Hepatocyte (in vitro differentiated cells): ENCODE data around the gene CD248. TPM values are rescaled to one million over a fixed set of nuclear protein-coding genes. Genes with fewer than 3 reads are reported as not detected.

ENCODE experiments used
- DNase-seq: peaks from one replicate; pipeline ENCODE4 v3.0.0-alpha.2; 2016; ENCODE audit warnings: low spot score
- H2AFZ ChIP-seq: fragments of 200-600 bp; sonication (generic); 2 replicates; pipeline ENCODE4 v1.6.0; 2016; ENCODE audit warnings: antibody characterized with exemption, mild to moderate bottlenecking
- H3K27ac ChIP-seq: fragments of 200-600 bp; sonication (generic); 2 replicates; pipeline ENCODE4 v1.5.1; 2016; ENCODE audit warnings: mild to moderate bottlenecking
- H3K27me3 ChIP-seq: fragments of 200-600 bp; sonication (generic); 2 replicates; pipeline ENCODE4 v1.6.1; 2016
- H3K36me3 ChIP-seq: fragments of 200-600 bp; sonication (generic); replicated peaks from 2 replicates; pipeline ENCODE4 v1.5.1; 2016; ENCODE audit warnings: low read depth; ENCODE audit not compliant: insufficient read depth
- H3K4me1 ChIP-seq: fragments of 200-600 bp; sonication (generic); 2 replicates; pipeline ENCODE4 v1.5.1; 2016; ENCODE audit warnings: mild to moderate bottlenecking, moderate library complexity; ENCODE audit not compliant: insufficient read depth
- H3K4me2 ChIP-seq: fragments of 200-600 bp; sonication (generic); 2 replicates; pipeline ENCODE4 v1.6.0; 2016
- H3K4me3 ChIP-seq: fragments of 200-600 bp; sonication (generic); 2 replicates; pipeline ENCODE4 v1.5.1; 2016; ENCODE audit warnings: mild to moderate bottlenecking
- H3K79me2 ChIP-seq: fragments of 200-600 bp; sonication (generic); 2 replicates; pipeline ENCODE4 v1.6.0; 2017; ENCODE audit warnings: mild to moderate bottlenecking
- H3K9me2 ChIP-seq: fragments of 200-600 bp; sonication (generic); replicated peaks from 2 replicates; pipeline ENCODE4 v1.6.0; 2017; ENCODE audit warnings: mild to moderate bottlenecking; ENCODE audit not compliant: insufficient read depth
- H3K9me3 ChIP-seq: fragments of 200-600 bp; sonication (generic); 2 replicates; pipeline ENCODE4 v1.5.1; 2016; ENCODE audit warnings: low read depth, mild to moderate bottlenecking
- H4K20me1 ChIP-seq: fragments of 200-600 bp; sonication (generic); 2 replicates; pipeline ENCODE4 v1.6.0; 2016; ENCODE audit warnings: mild to moderate bottlenecking; ENCODE audit not compliant: insufficient read depth, poor library complexity, severe bottlenecking
- CTCF ChIP-seq: fragments of 200-600 bp; sonication (generic); IDR thresholded peaks from 2 replicates; pipeline ENCODE4 v1.5.1; 2016; ENCODE audit warnings: antibody characterized with exemption, mild to moderate bottlenecking; ENCODE audit not compliant: poor library complexity
- EZH2 ChIP-seq: fragments of 200-600 bp; sonication (generic); IDR thresholded peaks from 2 replicates; pipeline ENCODE4 v1.6.1; 2016; ENCODE audit warnings: antibody characterized with exemption, mild to moderate bottlenecking, borderline replicate concordance
- EZH2phosphoT487 ChIP-seq: fragments of 200-600 bp; sonication (generic); IDR thresholded peaks from one replicate; pipeline ENCODE4 v1.6.1; 2018; ENCODE audit warnings: antibody characterized with exemption, mild to moderate bottlenecking, low read depth, moderate library complexity; ENCODE audit not compliant: unreplicated experiment, severe bottlenecking
- WGBS: methylation state at CpG from one replicate; pipeline ENCODE4 v1.1.6; 2016; ENCODE audit warnings: low lambda C conversion rate; ENCODE audit errors: missing lambda C conversion rate; 5-methylcytosine and 5-hydroxymethylcytosine counted together
- polyA plus RNA-seq: library from polyadenylated mRNA; unstranded; fragments of >200 nt; fragmentation: Nextera tagmentation; extraction: Ambion mirVana; gene quantifications from 2 replicates; pipeline ENCODE4 v1.2.1, GENCODE V29; 2016
- total RNA-seq: library from RNA; depleted of rRNA; stranded (reverse); fragments of >200 nt; gene quantifications from 2 replicates; pipeline ENCODE4 v1.2.3, GENCODE V29; 2014

CD248 gene
- total and polyA plus RNA-seq, 2 experiments from 2014 or later: 24.6 to 210 TPM

- Histone ChIP-seq H4K20me1 (no peaks in the 10 kb centered on the region), H2AFZ (no peak overlapping the region), H3K9me2 (no peaks in the 10 kb centered on the region), H3K79me2 (no peaks in the 10 kb centered on the region), H3K27ac (no peak overlapping the region), H3K36me3 (no peaks in the 10 kb centered on the region), H3K4me1 (no peaks in the 10 kb centered on the region), H3K27me3 (peaks cover 14% of the 10 kb centered on the region), H3K4me3 (no peak overlapping the region), H3K4me2 (no peak overlapping the region), H3K9me3 (no peaks in the 10 kb centered on the region)
- no peak for TF ChIP-seq CTCF
- no peak for TF ChIP-seq EZH2phosphoT487
- no peak for TF ChIP-seq EZH2
- 52% methylated on average over 8 of the region's 8 CpGs for WGBS
- no peak for DNase-seq
Observed at GRCh38 chr11:66297610-66298009, 19.2 kb downstream of the CD248 start.

GRCh38 chr11:66294626-66295620 lies 21.9 kb downstream of the CD248 start:
- no peak overlapping the region for H3K4me3 ChIP-seq
- DNase-seq: no peak
- no peak overlapping the region for H3K27ac ChIP-seq
- peaks cover 30% of the 10 kb centered on the region for H3K27me3 ChIP-seq
- H3K4me1 ChIP-seq: peaks cover 6% of the 10 kb centered on the region
- H3K36me3 ChIP-seq: no peaks in the 10 kb centered on the region
- no peak overlapping the region for H3K4me2 ChIP-seq
- H3K79me2 ChIP-seq: no peaks in the 10 kb centered on the region
- H3K9me2 ChIP-seq: no peaks in the 10 kb centered on the region
- WGBS: 98% methylated on average over 76 of the region's 123 CpGs
- no peaks in the 10 kb centered on the region for H4K20me1 ChIP-seq
- no peak overlapping the region for H2AFZ ChIP-seq
- no peak for TF ChIP-seq EZH2phosphoT487
- no peaks in the 10 kb centered on the region for H3K9me3 ChIP-seq

GRCh38 chr11:66293777-66294625 lies 22.8 kb downstream of the CD248 start:
- Histone ChIP-seq H3K4me1 (peaks cover 7% of the 10 kb centered on the region), H4K20me1 (no peaks in the 10 kb centered on the region), H3K9me2 (no peaks in the 10 kb centered on the region), H3K27ac (no peak overlapping the region), H3K4me2 (no peak overlapping the region), H2AFZ (no peak overlapping the region), H3K9me3 (no peaks in the 10 kb centered on the region), H3K27me3 (peaks cover 30% of the 10 kb centered on the region), H3K79me2 (no peaks in the 10 kb centered on the region), H3K4me3 (no peak overlapping the region), H3K36me3 (no peaks in the 10 kb centered on the region)
- WGBS: 92% methylated on average over 30 of the region's 30 CpGs
- no peak for DNase-seq
- TF ChIP-seq EZH2phosphoT487 (no peak), CTCF (no peak), EZH2 (no peak)
